Inflammatory macrophage treated with lipopolysaccharide for 4 hours (primary cell): ENCODE measurements around the gene MAB21L3.
"Not testable (repeated sequence)": the region's sequence is repeated elsewhere in the genome, so short reads cannot be mapped to it uniquely, and the experiment has no call there.

Experiments
- DNase-seq: peaks from one replicate; pipeline ENCODE4 v3.0.0-alpha.2; 2020

Gene MAB21L3

DNA sequence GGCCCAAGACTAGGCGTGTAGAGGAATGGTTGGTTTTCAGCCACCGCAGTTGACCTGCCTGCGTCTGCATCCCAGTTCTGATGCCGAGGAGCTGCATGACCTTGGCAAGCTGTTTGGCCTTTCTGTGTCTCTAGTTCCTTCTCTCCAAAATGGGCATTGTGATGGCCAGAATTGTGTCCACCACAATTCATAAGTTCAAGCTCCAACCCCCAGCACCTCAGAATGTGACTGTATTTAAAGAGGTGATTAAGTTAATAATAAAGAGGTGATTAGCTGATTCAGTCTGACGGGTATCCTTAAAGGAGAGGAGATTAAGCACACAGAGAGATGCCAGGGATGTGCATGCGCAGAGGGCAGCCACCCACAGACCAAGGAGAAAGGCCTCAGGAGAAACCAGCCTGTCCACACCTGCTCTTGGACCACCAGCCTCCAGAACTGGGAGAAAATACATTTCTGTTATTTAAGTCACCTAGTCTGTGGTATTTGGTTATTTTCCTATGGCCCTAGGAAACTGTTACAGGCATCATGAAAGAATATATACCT is 28.5 kb downstream of the MAB21L3 start:
- DNase-seq, result no peak

DNA sequence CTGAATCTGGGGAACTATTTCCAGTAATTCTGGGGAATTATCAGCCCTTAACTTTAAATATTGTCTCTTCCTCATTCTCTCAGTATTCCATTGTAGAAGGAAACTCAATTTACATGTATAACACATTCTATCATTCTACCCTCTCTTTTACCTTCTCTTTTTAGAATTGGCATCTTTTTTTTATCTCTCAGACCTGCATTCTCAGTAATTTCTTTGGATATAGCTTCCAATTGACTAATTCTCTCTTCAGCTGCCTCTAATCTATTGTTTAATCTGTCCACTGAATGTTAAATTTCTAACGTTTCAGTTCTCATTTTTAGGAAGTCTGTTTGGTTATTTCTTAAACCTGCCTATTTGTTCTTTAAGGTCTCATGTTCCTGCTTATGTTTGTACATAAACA is 33.0 kb downstream of the MAB21L3 start:
- DNase-seq, result no peak

DNA sequence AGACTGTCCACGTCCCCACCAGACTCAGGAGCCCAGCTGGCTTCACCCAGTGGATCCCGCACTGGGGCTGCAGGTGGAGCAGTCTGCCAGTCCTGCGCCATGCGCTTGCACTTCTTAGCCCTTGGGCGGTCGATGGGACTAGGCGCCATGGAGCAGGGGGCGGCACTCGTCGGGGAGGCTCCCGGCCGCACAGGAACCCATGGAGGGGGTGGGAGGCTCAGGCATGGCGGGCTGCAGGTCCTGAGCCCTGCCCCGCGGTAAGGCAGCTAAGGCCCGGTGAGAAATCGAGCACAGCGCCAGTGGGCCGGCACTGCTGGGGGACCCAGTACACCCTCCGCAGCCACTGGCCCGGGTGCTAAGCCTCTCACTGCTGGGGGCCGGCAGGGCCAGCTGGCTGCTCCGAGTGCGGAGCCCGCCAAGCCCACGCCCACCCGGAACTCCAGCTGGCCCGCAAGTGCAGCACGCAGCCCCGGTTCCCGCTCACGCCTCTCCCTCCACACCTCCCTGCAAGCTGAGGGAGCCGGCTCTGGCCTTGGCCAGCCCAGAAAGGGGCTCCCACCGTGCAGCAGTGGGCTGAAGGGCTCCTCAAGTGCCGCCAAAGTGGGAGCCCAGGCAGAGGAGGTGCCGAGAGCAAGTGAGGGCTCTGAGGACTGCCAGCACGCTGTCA is 35.4 kb downstream of the MAB21L3 start:
- DNase-seq, result not testable (repeated sequence)

DNA sequence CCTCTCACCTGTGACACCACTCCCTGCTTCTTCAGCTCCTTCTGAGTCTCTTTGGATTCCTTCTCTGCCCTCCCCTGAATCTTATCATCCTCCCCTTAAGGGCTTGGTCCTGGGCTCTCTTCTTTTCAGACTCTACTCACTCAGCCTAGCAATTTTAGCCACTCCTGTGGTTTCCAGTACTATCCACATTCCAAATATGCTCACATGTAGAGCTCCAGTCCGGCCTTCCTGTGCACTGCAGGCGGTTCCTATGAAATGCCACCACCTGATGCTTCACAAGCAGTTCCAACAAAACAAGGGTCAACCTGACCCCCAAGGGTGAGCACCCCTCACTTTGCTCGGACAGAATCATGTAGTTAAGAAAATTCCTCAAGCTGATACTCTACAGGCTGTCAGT is 35.9 kb downstream of the MAB21L3 start:
- no peak for DNase-seq

DNA sequence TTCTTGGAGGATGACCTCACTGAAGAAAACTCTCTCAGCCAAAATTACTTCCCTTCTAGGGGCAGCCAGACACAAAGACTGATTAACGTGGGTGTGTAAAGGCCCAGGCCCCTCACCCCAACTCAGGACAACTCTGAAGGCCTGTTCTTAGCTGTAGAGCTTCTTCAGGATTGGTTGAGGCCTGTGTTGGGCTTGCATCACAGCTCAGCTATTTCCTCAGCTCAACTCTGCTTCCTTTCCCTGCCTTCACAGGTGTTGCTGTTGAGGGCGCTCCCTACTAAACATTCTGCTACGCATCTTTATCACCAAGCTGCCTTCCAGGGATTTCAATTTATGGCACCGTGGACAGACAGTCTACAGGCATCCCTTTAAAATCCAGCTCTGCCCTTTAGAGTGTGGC is 36.8 kb downstream of the MAB21L3 start:
- no peak for DNase-seq

DNA sequence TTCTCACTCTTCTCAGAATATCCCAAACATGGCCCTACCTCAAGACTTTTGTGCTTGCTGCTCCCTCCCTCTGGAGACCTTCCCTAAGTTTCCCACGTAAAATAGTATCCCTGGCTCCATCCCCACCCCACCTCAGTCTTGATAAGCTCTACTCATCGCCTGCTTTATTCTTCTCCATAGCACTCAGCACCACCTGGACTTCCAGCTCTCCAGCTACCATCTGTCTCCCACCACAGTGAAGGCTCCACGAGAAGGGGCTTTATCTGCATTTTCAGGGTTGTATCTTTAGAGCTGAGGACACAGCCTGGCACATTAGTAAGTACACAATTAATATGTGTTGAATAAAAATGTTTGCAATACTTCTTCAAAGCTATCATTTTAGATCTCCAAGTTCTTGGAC is 37.8 kb downstream of the MAB21L3 start:
- no peak for DNase-seq

DNA sequence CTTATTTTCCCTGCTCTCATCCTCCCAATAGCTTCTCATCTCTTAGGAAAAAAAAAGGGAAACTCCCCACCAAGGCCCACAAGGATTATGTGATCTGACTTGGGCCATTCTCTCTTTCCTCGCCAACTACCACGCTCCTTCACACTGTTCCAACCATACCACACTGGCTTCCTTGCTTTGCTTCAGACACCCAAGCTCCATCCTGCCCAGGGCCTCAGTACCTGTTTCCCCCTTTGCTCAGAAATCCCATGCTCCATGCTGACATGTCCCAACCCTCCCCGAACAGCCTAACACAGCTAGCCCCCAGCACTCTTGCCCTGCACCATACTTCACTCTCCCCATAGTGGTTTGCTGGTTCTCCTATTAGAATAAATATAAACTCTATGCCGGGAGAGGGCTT is 39.2 kb downstream of the MAB21L3 start:
- DNase-seq, result no peak

DNA sequence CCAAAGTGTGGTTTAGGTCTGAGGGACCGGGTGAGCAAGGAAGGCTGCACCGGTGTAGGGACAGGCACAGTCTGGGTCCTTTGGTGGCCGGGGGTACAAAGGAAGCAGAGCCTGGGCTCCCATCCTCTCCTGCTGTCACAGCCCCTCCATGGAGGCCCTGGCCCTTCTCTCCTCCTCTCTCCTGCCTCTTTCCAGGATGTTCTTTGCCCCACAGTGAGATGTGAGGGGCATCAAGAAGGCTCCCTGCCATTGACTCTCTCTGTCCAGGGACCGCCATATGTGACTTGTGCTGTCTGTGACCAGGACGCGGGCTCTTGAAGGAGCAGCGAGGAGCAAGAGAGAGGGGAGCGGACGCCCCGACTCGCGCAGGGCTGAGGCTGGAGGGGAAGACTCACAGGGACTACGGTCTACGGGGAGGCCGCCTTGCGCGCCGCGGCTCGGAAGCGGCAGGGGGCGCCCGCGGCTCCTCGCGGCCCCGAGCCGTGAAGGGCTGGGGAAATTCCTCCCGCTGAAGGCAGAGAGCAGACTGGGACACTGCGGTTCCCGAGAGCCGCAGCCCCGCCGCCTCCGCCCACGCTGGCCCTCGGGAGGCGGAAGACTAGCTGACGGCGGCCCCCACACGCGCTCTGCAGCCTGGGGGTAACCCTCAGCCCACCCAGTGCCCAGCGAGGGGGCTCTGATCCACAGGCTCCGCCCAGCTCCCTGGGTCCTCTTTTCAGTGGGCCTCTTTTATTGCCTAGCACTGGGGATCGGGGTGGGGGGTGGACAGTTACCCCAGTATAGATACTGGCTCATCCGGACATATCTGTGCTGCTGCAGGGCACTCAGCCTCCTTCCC is 40.8 kb downstream of the MAB21L3 start:
- DNase-seq, result peak; percentile 77

DNA sequence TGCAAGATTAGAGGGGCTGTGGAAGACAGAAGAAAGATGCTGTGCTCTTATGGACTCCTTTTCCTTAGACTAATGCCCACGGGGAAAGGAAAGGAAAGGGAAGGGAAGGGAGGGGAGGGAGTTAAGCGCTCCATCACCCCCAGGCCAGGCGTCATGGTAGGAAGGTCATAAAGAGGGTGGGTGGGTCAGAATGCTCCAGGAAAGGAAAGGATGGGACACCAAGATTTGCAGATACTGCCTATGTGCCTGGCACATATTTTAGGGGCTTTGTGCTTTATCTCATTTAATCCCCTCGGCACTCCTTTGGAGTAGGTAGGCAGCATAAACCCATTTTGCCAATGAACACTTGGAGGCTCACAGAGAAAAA is 41.4 kb downstream of the MAB21L3 start:
- no peak for DNase-seq

DNA sequence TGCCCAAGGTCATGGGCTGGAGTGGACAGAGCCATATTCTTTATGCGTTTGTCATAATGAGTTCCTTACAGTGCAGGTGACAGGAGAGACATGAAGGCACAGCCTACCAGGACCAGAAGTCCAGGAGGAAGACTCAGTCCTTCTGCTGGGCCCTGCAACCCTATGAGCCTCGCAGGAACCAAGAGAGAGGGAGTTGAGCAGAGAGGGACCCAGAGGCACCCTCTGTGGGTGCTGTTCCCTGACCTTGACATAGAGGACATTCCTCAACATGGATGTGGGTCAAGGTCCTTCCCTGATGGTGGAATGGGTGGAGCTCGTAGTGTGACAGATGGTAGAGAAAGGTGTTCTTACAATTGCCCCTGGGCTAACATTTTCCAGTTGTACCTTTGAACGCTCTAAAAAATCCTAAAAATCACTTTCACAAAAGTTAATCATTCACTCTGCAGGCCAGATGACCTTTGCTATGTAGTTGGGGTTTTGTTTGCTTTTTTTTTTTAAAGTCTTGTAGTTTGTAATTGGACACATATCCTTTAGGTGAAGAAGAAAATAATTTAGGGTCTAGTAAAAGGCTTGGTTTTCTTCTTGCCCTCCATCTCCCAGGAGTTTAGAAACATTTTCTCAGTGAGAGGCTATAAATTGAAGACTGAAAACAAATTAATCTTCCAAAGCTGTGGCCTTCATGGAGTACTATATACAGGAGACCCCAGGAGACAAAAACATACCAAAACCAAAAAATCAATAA is 41.9 kb downstream of the MAB21L3 start:
- DNase-seq, result no peak

DNA sequence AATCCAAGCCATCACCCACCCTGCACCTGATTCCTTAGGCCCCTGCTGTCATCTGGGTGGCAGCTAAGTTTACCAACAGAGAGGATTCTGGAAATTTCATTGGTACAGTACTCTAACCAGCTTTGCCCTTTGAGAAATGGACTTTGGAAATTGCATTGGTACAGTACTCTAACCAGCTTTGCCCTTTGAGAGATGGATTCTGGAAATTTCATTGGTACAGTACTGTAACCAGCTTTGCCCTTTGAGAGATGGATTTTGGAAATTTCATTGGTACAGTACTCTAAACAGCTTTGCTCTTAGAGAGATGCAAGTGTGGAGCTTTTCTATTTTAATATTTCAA is 42.5 kb downstream of the MAB21L3 start:
- no peak for DNase-seq

DNA sequence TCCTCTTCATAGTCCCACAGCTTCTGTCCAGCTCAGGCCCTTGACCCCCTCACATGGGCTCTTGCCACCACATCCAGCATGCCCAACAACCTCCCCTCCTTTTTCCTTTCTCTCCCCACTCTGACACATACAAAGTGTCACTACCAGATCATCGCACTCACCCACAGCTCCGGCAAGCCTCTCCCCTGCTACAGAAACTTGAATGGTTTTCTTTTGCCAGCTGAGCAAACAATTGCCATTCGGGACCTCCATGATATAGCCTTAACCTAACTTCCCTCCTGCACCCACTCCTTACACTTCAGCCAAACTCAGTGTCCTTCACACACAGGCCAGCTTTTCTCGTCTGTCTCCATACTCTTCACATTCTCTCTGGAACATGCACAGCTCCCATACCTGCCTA is 43.3 kb downstream of the MAB21L3 start:
- DNase-seq, result no peak

DNA sequence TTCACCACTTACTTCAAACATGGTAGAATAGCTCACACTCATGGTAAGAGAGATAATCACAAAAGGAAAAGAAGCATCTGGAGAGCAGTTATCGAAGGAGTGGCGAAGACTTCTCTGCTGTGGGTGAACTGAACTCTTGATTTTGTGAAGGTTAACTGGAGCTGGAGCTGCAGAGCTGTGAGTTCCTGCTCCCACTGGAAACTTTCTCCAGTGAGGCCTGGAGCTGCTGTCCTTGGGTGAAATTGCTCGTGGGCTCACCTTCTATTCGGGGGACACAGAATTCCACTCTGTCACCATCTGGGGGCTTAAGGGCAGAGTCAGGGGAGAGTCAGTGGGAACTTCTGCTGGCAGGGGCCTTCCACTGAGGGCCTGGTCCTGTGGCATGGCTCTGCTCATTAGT is 45.9 kb downstream of the MAB21L3 start:
- DNase-seq, result no peak

DNA sequence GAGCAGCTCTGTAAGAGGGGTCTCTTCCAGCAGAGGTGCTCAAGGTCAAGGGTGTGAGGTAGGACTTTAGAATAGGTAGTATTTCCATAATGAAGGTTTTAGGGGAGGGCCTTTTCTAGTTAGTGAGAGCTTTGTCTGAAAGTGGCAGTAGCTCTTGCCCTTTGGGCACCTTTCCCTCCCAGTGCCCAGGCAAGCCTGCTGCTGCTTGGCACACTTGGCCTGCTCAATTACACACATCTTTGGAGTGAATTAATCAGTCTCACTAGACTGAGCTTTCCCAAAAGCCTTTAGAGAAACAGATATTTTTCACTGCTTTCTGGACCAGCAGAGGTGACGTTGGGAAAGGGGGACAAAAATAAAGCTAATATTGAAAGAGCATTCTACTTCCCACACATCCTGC is 48.0 kb downstream of the MAB21L3 start:
- no peak for DNase-seq

DNA sequence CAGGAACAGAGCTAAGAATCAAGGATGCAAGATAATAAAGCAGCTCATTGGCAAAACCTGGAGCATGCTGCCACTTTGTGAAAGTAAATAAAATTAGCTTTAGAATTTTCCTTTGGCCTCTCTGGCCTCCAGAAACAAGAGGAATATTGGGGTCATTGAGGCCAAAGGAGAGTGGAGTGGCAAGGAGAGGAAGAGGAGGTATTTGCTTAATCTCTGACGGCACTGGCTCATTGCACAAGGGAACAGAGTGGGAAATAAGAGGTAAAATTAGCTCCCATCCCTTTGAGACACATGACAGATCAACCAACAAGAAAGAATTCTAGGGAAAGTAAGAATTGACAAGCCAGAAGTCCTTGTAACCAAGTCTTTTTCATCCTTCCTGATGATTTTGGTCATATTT is 48.4 kb downstream of the MAB21L3 start:
- DNase-seq, result no peak

DNA sequence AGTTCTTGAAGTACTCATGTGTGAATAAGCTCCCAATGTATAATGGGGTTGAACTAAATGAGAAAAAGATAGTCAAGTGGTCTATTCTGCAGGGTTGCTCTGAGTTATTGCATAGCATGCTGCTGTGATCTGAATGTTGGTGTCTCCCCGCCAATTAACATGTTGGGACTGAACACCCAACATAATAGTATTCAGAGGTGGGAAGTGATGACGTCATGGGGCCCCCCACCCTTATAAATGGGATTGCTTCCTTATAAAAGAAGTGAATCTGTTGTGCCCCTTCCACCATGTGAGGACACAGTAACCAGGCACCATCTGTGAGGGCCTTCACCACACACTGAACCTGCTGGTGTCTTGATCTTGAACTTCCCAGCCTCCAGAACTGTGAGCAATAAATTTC is 50.2 kb downstream of the MAB21L3 start:
- DNase-seq, result no peak

DNA sequence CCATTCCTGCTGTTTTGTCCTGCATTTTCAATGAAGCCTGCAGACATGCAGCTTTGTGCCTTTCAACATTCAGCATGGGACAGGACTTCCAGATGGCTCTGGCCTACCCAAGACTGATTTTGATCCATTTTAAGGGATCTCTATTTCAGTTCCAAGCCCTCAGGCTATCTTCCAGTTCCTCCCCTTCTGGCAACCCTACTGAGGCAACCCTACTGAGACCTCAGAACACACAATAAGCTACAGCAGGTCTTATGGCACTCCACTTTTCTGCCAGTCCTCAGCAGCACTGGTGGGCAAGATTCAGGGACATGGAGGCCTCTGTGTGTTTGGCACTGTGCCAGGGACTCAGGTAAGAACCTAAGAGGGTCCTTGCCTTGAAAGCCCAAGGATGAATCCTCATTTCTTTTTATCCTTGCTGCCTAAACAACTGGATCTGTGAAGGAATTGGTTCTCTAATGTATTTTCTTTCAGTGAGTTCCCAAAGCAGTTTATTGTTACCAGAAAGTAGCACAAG is 50.7 kb downstream of the MAB21L3 start:
- no peak for DNase-seq

DNA sequence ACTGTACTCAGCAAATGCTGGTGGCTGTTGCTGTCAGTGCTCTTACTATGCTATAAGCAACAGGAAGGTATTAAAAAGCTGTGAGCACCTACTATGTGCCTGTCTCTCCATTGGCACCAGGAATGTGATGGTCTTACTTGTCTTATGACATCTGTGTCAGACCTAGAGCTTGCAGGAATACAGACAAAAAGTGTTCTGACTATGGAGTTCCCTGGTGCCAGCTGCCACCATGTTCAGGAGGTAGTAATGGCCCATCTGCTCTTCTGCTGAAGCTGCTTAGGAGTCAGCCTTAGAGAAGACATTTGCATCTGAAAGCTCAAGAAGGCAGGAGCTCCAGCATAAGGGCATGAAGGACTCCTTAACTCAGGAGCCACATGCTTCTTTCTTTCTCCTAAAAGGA is 52.3 kb downstream of the MAB21L3 start:
- DNase-seq, result no peak

DNA sequence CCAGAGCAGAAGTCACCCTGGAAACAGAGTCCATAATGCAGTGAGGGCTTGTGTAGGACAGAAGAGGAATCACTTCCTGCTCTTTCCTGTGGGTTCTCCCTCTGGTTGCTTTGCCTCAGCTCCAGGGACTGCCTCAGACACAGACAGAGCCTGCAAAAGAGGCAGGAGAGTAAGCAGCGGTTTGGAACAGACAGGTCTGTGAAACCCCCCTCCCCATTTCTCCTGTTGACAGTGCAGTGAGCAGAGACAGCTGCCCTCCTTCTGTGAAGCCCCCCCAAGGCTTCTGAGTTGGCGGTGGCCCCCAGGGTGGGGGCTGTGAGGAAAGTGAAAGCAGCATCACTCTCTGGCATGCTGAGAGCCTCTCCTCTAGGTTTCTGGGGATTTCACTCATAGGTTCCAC is 53.0 kb downstream of the MAB21L3 start:
- no peak for DNase-seq

DNA sequence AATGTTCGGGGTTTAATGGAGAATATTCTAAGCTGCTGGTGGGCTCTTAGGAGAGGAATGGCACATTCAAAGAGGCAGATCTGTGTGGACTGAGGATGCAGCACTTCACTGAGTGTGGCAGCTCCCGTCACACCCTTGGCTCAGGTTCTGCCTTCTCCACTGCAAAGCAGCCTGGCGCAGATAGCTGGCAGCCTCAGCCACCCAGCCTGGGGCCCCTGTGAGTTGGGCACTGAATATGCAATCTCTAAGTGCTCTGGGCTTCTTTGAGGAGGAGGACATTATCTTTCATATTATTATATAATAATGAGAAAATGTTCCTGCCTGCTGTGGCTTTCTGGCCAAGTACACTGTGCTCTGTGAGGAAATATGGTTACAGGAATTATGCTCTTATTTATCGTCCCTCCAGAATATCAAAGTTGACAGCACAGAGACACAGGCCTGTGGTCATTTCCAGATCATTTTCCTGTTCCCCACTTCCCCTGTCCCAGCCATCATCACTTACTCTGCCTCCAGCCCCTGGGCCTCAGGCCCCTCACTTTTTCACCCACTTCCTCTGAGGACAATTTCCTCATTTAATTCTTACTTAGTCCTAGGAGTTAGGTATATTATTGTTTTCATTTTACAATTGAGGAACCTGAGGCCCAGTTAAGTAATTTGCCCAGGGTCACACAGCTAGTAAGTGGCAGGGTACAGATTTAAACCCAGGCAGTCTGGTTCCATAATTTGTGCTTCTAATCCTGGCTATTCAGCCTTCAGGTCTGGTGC is 53.6 kb downstream of the MAB21L3 start:
- peak; percentile 48 for DNase-seq

DNA sequence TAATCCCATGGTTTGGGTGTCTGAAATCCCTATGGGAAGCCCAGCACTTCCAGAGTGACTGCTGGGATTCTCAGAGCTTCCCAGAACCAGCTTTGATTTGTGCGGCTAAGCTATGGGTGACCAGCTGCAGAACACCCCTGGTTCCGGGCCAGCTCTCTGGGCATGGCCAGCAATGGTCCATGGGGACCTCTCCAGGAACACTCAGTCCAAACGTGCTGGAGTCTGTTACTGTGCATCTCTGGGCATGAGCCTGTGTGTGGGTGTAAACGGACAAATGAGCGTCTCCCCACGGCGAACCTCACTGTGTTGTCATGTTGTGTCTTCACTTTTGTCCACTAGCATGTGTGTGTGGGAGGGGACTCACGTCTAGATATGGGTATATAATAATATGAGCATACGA is 54.4 kb downstream of the MAB21L3 start:
- DNase-seq, result no peak

DNA sequence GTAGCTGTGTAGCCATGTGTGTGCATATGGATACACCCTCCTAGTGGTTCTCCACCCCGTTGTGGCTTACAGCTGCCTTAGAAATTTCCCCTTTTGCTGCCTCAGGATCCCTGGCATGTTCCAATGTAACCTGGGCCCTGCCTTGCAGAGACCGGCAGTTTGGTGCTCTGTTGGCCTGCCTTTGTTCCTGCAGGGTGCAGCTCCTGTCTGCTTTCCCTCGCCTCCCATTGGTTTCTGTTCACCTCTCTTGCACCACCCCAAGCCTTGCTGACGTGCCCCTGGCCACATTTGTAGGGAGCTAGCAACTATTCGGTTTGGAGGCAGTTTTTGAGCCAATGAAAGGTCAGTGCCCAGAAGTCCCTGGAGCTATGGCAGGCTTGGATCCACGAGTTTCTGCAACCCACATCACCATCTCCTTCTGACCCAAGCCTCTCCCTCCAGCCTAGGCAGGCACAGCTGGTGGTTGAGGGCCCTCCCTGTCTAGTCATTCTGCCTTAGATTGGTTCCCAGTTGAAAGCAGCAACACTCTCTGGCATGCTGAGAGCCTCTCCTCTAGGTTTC is 54.9 kb downstream of the MAB21L3 start:
- no peak for DNase-seq

DNA sequence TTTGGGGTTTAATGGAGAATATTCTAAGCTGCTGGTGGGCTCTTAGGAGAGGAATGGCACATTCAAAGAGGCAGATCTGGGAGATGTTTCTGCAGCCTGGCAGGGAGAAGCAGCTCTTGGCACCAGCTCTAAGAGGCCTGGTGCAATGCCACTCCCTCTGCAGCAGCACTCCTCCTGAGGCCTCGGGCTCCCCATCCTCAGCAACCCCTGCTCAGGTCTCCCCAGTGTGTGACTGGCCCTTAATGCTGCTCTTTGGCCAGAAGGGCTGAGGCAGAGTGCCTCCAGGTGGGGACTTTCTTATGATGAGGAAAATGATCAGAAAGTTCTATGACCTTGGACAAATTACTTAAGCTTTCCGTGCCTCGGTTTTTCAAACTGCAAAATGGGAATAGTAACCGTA is 55.5 kb downstream of the MAB21L3 start:
- DNase-seq, result no peak
